ENCODE data around the gene C22orf39. TPM values are rescaled to one million over a fixed set of nuclear protein-coding genes. Genes with fewer than 3 reads are reported as not detected.

Gene C22orf39
- total RNA-seq, 1 experiment from 2014 or later = 19.3 TPM

DNA sequence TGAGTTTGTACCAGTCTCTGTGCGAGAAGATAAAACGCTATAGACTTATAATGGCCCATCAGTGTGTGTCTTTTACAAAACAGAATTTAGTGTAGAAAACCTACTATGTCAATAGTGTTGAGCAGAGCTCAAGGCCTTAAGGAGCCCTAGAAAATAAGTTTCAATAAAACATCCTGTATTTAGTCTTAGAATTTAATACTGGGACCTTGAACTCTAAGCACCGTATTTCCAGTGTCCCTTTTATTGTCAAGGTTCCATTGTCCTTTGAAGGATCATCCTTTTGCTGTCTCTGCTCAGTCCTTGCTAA lies 48.8 kb upstream of the C22orf39 start:
- H3K27ac Mint-ChIP-seq = no peak overlapping the region
- no peak overlapping the region for H2BK15ac ChIP-seq (ENCODE audit: low read depth, low read length)
- H3K9ac ChIP-seq (ENCODE audit: extremely low read depth, insufficient read length, low read length) = no peak overlapping the region
- no peaks in the 10 kb centered on the region for H4K20me1 ChIP-seq (ENCODE audit: control insufficient read depth, insufficient read depth, insufficient read length)
- no peak overlapping the region for H3K4me3 Mint-ChIP-seq
- no peak overlapping the region for H2BK12ac ChIP-seq (ENCODE audit: insufficient read length, low read depth, low read length)
- TF ChIP-seq, protein P1, sequence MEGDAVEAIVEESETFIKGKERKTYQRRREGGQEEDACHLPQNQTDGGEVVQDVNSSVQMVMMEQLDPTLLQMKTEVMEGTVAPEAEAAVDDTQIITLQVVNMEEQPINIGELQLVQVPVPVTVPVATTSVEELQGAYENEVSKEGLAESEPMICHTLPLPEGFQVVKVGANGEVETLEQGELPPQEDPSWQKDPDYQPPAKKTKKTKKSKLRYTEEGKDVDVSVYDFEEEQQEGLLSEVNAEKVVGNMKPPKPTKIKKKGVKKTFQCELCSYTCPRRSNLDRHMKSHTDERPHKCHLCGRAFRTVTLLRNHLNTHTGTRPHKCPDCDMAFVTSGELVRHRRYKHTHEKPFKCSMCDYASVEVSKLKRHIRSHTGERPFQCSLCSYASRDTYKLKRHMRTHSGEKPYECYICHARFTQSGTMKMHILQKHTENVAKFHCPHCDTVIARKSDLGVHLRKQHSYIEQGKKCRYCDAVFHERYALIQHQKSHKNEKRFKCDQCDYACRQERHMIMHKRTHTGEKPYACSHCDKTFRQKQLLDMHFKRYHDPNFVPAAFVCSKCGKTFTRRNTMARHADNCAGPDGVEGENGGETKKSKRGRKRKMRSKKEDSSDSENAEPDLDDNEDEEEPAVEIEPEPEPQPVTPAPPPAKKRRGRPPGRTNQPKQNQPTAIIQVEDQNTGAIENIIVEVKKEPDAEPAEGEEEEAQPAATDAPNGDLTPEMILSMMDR (conservative IDR thresholded peaks at IDR 0.05) = no peak
- no CpG with 5 or more reads among the region's 3 CpGs for WGBS (ENCODE audit: extremely low coverage, insufficient read length, low lambda C conversion rate)
- H3K9me3 Mint-ChIP-seq = no peaks in the 10 kb centered on the region
- no peaks in the 10 kb centered on the region for H3K79me1 ChIP-seq (ENCODE audit: insufficient read depth, low read depth, low read length, poor library complexity, severe bottlenecking)
- no peak overlapping the region for H3T11ph ChIP-seq (ENCODE audit: low read length)
- H2BK20ac ChIP-seq (ENCODE audit: low read depth, low read length, poor library complexity, severe bottlenecking) = no peak overlapping the region
- H3K27me3 ChIP-seq (ENCODE audit: insufficient read depth, low read length) = no peaks in the 10 kb centered on the region
- H3K14ac ChIP-seq (ENCODE audit: insufficient read depth, low read length) = no peak overlapping the region
- H3K56ac ChIP-seq (ENCODE audit: insufficient read length, low read depth, low read length) = no peak overlapping the region
- H3K23me2 ChIP-seq (ENCODE audit: insufficient read length, low read depth, low read length, poor library complexity, severe bottlenecking) = no peaks in the 10 kb centered on the region
- peaks cover 5 to 80% (median 52%) of the 10 kb centered on the region in 3 experiments for H3K36me3 Mint-ChIP-seq (ENCODE audit: insufficient read depth in 1 of 3, low read depth in 3 of 3)
- H3K27ac ChIP-seq (ENCODE audit: insufficient read length, low read depth, low read length) = no peak overlapping the region
- no peaks in the 10 kb centered on the region for H3K27me3 Mint-ChIP-seq (ENCODE audit: low read depth)
- no peak overlapping the region for H2BK120ac ChIP-seq (ENCODE audit: low read depth, low read length, poor library complexity, severe bottlenecking)
- no peak overlapping the region for H2AK5ac ChIP-seq (ENCODE audit: insufficient read length, low read length)
- H2BK5ac ChIP-seq (ENCODE audit: insufficient read length, low read length) = no peak overlapping the region
- H2AFZ ChIP-seq (ENCODE audit: low read length) = no peak overlapping the region
- no peaks in the 10 kb centered on the region for H3K4me1 ChIP-seq (ENCODE audit: insufficient read depth, low read length)
- H3K79me2 ChIP-seq (ENCODE audit: insufficient read depth, low read length) = no peaks in the 10 kb centered on the region
- H3K4me1 Mint-ChIP-seq = no peaks in the 10 kb centered on the region
- H3K9me3 ChIP-seq (ENCODE audit: control insufficient read depth, low read depth, low read length) = no peaks in the 10 kb centered on the region
- H4K8ac ChIP-seq (replicated peaks; ENCODE audit: insufficient read length, low read depth, low read length) = no peak overlapping the region
- H3K4ac ChIP-seq (ENCODE audit: low read depth, low read length) = no peak overlapping the region
- DNase-seq = no peak
- H3K4me2 ChIP-seq (ENCODE audit: insufficient read depth, insufficient read length, low read length) = no peak overlapping the region
- no peak overlapping the region for H3K18ac ChIP-seq (ENCODE audit: insufficient read length, low read depth, low read length)
- H4K5ac ChIP-seq (ENCODE audit: insufficient read length, low read depth, low read length) = no peak overlapping the region
- H4K91ac ChIP-seq (ENCODE audit: insufficient read length, low read depth, low read length) = no peak overlapping the region
- H3K23ac ChIP-seq (ENCODE audit: insufficient read length, low read depth, low read length) = no peak overlapping the region

Measured in H9 (cell line).